K562 (cell line): ENCODE results near the gene FAM83D. TPM values are rescaled to one million over a fixed set of nuclear protein-coding genes. Genes with fewer than 3 reads are reported as not detected.

ENCODE experiments used
- MYC ChIP-seq, 2 experiments: fragments of 250-450 bp in 1 of 2; sonication (Bioruptor Pico) in 1 of 2; IDR thresholded peaks; 2 replicates each; pipeline versions ENCODE4 v1.5.1 to v1.6.1; 2012 to 2021; ENCODE audit warnings: low read depth in 2 of 2, borderline replicate concordance in 1 of 2, improper control_type of control experiment in 1 of 2, low read length in 1 of 2, mild to moderate bottlenecking in 1 of 2, moderate library complexity in 1 of 2
- NR2F6 ChIP-seq: fragments of 450-650 bp; formaldehyde crosslinking; IDR thresholded peaks from 2 replicates; pipeline ENCODE4 v1.4.0; 2020; ENCODE audit warnings: mild to moderate bottlenecking
- RHOXF2B ChIP-seq: fragments of 250-450 bp; sonication (Bioruptor Pico); conservative IDR thresholded peaks from 2 replicates; pipeline ENCODE4 v1.5.1; 2021
- ZKSCAN3 ChIP-seq: fragments of 250-450 bp; sonication (Bioruptor Pico); IDR thresholded peaks from 2 replicates; pipeline ENCODE4 v1.4.0; 2020
- polyA plus RNA-seq, 8 experiments: library from polyadenylated mRNA; depleted of rRNA in 4 of 8; stranded (reverse) in 5 of 8; unstranded in 3 of 8; fragments of >200 nt; fragmentation: Nextera tagmentation in 2 of 8; fragmentation: Illumina TruSeq in 1 of 8; extraction: Ambion mirVana in 2 of 8; extraction: Trizol in 1 of 8; gene quantifications; 2 replicates each; pipeline versions ENCODE4 v1.2.1 to v1.2.3, GENCODE V29; 2011 to 2014; ENCODE audit warnings: inconsistent platforms in 1 of 8, missing spikeins in 1 of 8
- total RNA-seq, 7 experiments: library from RNA; depleted of rRNA in 6 of 7; stranded (reverse); fragments of >200 nt in 6 of 7; fragmentation: Illumina TruSeq in 2 of 7; extraction: Trizol in 2 of 7; gene quantifications; 2 replicates each; pipeline versions ENCODE4 v1.2.1 to v1.2.3, GENCODE V29; 2011 to 2021; ENCODE audit warnings: low replicate concordance in 1 of 7
- TF ChIP-seq, protein P1 (sequence below): fragments of 450-650 bp; IDR thresholded peaks from 2 replicates; pipeline ENCODE4 v1.6.1; 2016; ENCODE audit warnings: mild to moderate bottlenecking
- TF ChIP-seq, protein P2 (sequence below): fragments of 450-650 bp; formaldehyde crosslinking; IDR thresholded peaks from 2 replicates; pipeline ENCODE4 v1.4.0; 2020; ENCODE audit warnings: mild to moderate bottlenecking, moderate library complexity
- TF ChIP-seq, protein P3 (sequence below): sonication (generic); formaldehyde crosslinking; IDR thresholded peaks from 2 replicates; pipeline ENCODE4 v1.8.1; 2022; ENCODE audit warnings: missing genetic modification reagents
- TF ChIP-seq, protein P4 (sequence below): sonication (generic); formaldehyde crosslinking; IDR thresholded peaks from 2 replicates; pipeline ENCODE4 v1.5.0; 2020; ENCODE audit warnings: missing genetic modification reagents
- TF ChIP-seq, protein P5 (sequence below): fragments of 200-600 bp; sonication (generic); IDR thresholded peaks from one replicate; pipeline ENCODE4 v1.6.1; 2012; ENCODE audit warnings: mild to moderate bottlenecking, low read depth, low read length, inconsistent platforms

Gene FAM83D
- total and polyA plus RNA-seq, 9 of the 15 experiments (the other 6 are each of a cell fraction or from before 2014, with no cell fraction given), result 8.2 to 66.1 (median 43.5) TPM

DNA sequence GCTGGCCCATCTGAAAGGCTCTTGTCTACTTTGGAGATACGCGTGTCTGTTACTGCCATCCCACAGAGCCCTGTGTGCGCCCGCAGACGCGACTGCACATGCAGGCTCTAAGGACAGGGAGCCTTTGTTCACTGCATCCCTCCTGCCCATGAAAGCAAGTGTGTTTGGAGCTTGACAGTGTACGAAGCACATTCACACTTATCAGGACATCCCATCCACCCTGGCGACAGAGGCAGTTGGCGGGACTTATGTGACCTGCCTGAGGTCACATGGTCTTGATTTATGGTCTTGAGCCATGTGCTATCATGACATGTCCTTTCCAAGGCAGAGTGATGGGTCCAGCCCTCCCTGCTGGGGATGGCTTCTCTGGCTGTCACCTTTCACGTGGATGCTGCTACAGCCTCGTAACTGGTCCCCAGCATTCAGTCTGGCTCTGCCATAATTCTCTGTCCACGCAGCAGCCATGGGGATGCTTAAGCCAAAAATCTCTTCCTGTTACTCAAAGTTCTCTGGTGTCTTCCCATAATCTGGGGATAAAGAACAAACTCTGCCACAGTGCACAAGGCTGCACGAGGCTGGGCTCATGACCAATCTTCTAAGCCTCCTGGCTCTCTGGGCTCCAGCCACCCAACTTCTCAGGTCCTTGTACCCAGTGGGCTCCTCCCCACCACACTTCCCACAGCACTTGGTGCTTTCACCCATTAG lies 36.3 kb upstream of the FAM83D start (continued):
- TF ChIP-seq, protein P1, sequence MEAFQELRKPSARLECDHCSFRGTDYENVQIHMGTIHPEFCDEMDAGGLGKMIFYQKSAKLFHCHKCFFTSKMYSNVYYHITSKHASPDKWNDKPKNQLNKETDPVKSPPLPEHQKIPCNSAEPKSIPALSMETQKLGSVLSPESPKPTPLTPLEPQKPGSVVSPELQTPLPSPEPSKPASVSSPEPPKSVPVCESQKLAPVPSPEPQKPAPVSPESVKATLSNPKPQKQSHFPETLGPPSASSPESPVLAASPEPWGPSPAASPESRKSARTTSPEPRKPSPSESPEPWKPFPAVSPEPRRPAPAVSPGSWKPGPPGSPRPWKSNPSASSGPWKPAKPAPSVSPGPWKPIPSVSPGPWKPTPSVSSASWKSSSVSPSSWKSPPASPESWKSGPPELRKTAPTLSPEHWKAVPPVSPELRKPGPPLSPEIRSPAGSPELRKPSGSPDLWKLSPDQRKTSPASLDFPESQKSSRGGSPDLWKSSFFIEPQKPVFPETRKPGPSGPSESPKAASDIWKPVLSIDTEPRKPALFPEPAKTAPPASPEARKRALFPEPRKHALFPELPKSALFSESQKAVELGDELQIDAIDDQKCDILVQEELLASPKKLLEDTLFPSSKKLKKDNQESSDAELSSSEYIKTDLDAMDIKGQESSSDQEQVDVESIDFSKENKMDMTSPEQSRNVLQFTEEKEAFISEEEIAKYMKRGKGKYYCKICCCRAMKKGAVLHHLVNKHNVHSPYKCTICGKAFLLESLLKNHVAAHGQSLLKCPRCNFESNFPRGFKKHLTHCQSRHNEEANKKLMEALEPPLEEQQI, result no peak
- no peak for TF ChIP-seq ZKSCAN3 (CRISPR knock-in tag)
- peak; percentile 94 for TF ChIP-seq MYC (IDR thresholded peaks at IDR 0.05; ENCODE audit: low read depth, low read length)
- no peak for TF ChIP-seq MYC (CRISPR knock-in tag; IDR thresholded peaks at IDR 0.05; ENCODE audit: borderline replicate concordance, low read depth)
- TF ChIP-seq, protein P2, sequence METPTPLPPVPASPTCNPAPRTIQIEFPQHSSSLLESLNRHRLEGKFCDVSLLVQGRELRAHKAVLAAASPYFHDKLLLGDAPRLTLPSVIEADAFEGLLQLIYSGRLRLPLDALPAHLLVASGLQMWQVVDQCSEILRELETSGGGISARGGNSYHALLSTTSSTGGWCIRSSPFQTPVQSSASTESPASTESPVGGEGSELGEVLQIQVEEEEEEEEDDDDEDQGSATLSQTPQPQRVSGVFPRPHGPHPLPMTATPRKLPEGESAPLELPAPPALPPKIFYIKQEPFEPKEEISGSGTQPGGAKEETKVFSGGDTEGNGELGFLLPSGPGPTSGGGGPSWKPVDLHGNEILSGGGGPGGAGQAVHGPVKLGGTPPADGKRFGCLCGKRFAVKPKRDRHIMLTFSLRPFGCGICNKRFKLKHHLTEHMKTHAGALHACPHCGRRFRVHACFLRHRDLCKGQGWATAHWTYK, result no peak
- TF ChIP-seq, protein P3, sequence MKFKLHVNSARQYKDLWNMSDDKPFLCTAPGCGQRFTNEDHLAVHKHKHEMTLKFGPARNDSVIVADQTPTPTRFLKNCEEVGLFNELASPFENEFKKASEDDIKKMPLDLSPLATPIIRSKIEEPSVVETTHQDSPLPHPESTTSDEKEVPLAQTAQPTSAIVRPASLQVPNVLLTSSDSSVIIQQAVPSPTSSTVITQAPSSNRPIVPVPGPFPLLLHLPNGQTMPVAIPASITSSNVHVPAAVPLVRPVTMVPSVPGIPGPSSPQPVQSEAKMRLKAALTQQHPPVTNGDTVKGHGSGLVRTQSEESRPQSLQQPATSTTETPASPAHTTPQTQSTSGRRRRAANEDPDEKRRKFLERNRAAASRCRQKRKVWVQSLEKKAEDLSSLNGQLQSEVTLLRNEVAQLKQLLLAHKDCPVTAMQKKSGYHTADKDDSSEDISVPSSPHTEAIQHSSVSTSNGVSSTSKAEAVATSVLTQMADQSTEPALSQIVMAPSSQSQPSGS, result no peak
- TF ChIP-seq, protein P4, sequence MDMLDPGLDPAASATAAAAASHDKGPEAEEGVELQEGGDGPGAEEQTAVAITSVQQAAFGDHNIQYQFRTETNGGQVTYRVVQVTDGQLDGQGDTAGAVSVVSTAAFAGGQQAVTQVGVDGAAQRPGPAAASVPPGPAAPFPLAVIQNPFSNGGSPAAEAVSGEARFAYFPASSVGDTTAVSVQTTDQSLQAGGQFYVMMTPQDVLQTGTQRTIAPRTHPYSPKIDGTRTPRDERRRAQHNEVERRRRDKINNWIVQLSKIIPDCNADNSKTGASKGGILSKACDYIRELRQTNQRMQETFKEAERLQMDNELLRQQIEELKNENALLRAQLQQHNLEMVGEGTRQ (CRISPR knock-in tag), result peak; percentile 87
- TF ChIP-seq, protein P5, sequence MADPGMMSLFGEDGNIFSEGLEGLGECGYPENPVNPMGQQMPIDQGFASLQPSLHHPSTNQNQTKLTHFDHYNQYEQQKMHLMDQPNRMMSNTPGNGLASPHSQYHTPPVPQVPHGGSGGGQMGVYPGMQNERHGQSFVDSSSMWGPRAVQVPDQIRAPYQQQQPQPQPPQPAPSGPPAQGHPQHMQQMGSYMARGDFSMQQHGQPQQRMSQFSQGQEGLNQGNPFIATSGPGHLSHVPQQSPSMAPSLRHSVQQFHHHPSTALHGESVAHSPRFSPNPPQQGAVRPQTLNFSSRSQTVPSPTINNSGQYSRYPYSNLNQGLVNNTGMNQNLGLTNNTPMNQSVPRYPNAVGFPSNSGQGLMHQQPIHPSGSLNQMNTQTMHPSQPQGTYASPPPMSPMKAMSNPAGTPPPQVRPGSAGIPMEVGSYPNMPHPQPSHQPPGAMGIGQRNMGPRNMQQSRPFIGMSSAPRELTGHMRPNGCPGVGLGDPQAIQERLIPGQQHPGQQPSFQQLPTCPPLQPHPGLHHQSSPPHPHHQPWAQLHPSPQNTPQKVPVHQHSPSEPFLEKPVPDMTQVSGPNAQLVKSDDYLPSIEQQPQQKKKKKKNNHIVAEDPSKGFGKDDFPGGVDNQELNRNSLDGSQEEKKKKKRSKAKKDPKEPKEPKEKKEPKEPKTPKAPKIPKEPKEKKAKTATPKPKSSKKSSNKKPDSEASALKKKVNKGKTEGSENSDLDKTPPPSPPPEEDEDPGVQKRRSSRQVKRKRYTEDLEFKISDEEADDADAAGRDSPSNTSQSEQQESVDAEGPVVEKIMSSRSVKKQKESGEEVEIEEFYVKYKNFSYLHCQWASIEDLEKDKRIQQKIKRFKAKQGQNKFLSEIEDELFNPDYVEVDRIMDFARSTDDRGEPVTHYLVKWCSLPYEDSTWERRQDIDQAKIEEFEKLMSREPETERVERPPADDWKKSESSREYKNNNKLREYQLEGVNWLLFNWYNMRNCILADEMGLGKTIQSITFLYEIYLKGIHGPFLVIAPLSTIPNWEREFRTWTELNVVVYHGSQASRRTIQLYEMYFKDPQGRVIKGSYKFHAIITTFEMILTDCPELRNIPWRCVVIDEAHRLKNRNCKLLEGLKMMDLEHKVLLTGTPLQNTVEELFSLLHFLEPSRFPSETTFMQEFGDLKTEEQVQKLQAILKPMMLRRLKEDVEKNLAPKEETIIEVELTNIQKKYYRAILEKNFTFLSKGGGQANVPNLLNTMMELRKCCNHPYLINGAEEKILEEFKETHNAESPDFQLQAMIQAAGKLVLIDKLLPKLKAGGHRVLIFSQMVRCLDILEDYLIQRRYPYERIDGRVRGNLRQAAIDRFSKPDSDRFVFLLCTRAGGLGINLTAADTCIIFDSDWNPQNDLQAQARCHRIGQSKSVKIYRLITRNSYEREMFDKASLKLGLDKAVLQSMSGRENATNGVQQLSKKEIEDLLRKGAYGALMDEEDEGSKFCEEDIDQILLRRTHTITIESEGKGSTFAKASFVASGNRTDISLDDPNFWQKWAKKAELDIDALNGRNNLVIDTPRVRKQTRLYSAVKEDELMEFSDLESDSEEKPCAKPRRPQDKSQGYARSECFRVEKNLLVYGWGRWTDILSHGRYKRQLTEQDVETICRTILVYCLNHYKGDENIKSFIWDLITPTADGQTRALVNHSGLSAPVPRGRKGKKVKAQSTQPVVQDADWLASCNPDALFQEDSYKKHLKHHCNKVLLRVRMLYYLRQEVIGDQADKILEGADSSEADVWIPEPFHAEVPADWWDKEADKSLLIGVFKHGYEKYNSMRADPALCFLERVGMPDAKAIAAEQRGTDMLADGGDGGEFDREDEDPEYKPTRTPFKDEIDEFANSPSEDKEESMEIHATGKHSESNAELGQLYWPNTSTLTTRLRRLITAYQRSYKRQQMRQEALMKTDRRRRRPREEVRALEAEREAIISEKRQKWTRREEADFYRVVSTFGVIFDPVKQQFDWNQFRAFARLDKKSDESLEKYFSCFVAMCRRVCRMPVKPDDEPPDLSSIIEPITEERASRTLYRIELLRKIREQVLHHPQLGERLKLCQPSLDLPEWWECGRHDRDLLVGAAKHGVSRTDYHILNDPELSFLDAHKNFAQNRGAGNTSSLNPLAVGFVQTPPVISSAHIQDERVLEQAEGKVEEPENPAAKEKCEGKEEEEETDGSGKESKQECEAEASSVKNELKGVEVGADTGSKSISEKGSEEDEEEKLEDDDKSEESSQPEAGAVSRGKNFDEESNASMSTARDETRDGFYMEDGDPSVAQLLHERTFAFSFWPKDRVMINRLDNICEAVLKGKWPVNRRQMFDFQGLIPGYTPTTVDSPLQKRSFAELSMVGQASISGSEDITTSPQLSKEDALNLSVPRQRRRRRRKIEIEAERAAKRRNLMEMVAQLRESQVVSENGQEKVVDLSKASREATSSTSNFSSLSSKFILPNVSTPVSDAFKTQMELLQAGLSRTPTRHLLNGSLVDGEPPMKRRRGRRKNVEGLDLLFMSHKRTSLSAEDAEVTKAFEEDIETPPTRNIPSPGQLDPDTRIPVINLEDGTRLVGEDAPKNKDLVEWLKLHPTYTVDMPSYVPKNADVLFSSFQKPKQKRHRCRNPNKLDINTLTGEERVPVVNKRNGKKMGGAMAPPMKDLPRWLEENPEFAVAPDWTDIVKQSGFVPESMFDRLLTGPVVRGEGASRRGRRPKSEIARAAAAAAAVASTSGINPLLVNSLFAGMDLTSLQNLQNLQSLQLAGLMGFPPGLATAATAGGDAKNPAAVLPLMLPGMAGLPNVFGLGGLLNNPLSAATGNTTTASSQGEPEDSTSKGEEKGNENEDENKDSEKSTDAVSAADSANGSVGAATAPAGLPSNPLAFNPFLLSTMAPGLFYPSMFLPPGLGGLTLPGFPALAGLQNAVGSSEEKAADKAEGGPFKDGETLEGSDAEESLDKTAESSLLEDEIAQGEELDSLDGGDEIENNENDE, result no peak
- TF ChIP-seq RHOXF2B (CRISPR knock-in tag), result no peak
- TF ChIP-seq NR2F6 (CRISPR knock-in tag), result no peak
